ENCODE measurements around the gene HIGD1A.
"Not testable (repeated sequence)": the region's sequence is repeated elsewhere in the genome, so short reads cannot be mapped to it uniquely, and the experiment has no call there.

Gene HIGD1A

DNA sequence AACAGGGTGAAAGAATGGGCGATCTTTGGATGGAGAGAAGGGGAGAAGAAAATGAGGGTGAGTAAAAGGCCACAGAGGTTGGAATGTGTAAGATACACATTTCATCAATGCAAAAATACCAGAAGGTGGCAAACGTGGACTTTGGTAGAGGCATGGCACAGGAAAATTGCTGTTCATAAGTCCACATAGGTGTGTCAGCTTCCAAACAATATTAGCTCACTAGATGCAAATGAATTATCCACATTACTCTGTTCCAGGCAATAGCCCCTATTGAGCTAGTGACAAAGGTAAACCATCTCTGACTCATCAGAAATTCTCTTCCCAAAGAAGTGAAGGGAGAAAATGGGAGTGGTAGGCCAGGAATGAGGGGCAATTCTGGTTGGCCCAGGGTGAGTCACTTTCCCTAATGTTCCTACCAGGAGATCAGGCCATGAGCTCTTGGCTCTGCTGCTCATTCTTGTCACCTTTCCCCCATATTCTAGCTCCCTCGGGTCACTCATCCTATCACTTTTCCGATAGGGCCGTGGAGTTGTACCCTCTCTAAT is 24.9 kb upstream of the HIGD1A start:
- DNase-seq (ENCODE audit: low read depth in 3 of 3): no peak

- DNase-seq (ENCODE audit: low read depth in 3 of 3): no peak
Measured at GRCh38 chr3:42827654-42828053, 23.4 kb upstream of the HIGD1A start.

GRCh38 chr3:42827023-42827422 is 22.7 kb upstream of the HIGD1A start:
- DNase-seq (ENCODE audit: low read depth in 3 of 3): no peak

GRCh38 chr3:42826141-42826540 is 21.9 kb upstream of the HIGD1A start:
- no peak for DNase-seq (ENCODE audit: low read depth in 3 of 3)

GRCh38 chr3:42823351-42823750 is 19.1 kb upstream of the HIGD1A start:
- no peak for DNase-seq (ENCODE audit: low read depth in 3 of 3)

GRCh38 chr3:42822828-42823227 is 18.5 kb upstream of the HIGD1A start:
- no peak for DNase-seq (ENCODE audit: low read depth in 3 of 3)

DNA sequence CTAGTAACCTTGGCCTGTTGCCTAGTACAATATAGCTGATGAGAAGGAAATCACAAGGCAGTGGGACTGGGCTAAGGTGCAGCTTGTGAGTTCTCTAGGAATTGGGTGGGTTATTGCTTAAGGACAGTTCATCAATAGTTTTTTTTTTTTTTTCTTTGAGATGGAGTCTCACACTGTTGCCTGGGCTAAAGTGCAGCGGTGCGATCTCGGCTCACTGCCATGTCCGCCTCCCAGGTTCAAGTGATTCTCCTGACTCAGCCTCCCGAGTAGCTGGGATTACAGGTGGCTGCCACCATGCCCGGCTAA is 16.4 kb upstream of the HIGD1A start:
- no peak for DNase-seq (ENCODE audit: low read depth in 3 of 3)

GRCh38 chr3:42819351-42819965 is 15.2 kb upstream of the HIGD1A start:
- no peak for DNase-seq (ENCODE audit: low read depth in 3 of 3)

DNA sequence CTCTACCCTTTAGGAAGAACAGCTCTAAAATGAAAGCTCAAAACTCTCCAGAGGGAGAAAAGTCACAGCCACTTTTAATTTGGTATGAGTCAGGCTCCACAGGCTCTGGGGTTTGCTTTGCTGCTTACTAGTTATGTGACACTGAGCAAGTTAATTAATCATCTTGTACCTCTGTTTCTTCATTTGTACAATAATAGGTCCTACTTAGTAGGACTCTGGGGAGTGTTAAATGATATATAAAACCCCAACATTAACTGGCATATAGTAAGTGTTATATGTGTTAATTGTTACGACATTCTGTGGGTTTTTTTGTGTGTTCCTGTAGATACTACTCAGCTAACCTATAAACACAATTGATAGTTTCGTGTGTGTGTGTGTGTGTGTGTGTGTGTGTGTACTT is 11.5 kb upstream of the HIGD1A start:
- DNase-seq (ENCODE audit: low read depth in 3 of 3): no peak

GRCh38 chr3:42814914-42815507 is 10.7 kb upstream of the HIGD1A start:
- no peak for DNase-seq (ENCODE audit: low read depth in 3 of 3)

GRCh38 chr3:42814246-42814645 is 10.0 kb upstream of the HIGD1A start:
- DNase-seq (ENCODE audit: low read depth in 3 of 3): no peak

GRCh38 chr3:42811118-42811883 is 7.0 kb upstream of the HIGD1A start:
- not testable (repeated sequence) for DNase-seq (ENCODE audit: low read depth in 3 of 3)

DNA sequence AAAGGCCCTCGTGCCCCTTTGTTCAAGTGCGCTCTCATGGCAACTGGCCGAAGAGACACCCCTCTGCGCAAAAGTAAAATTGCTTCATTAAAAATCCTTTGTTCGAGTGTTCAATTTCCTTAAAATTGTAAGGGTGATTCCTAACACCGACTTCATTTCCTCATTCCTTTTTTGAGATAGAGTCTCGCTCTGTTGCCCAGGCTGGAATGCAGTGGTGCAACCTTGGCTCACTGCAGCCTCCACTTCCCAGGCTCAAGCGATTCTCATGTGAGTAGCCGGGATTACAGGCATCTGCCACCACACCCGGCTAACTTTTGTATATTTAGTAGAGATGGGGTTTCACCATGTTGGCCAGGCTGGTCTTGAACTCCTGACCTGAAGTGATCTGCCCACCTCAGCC is 6.4 kb upstream of the HIGD1A start:
- DNase-seq (ENCODE audit: low read depth in 3 of 3): not testable (repeated sequence)

DNA sequence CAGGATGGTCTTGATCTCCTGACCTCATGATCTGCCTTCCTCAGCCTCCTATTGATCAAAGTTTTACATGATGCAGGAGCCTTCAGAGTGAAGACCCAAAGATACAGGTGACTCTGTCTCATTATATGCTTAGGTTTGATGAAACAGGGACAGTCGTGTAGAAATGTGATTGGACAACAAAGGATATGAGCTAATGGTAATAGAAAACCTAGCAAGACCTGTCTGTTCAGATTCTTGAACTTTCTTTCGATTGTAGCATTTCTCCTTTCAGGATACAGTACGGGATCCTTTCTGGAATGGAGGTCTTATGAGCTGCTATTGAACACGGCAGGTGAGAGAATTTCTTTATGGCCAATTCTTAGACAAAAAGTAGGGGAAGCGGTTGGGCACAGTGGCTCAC is 4.9 kb upstream of the HIGD1A start, which contains the start of gene ACKR2:
ACKR2 (plus strand) TSS at position 244 of the 400 bp plus-strand sequence. CDS start 55,058 bp downstream, outside the sequence.
- DNase-seq (ENCODE audit: low read depth in 3 of 3): no peak

- no peak for DNase-seq (ENCODE audit: low read depth in 3 of 3)
Measured at GRCh38 chr3:42807929-42808328, 3.6 kb upstream of the HIGD1A start.

GRCh38 chr3:42805141-42805821 is 991 bp upstream of the HIGD1A start:
- DNase-seq (ENCODE audit: low read depth in 3 of 3): no peak

- no peak for DNase-seq (ENCODE audit: low read depth in 3 of 3)
Measured at GRCh38 chr3:42804831-42805132, 492 bp upstream of the HIGD1A start.

DNA sequence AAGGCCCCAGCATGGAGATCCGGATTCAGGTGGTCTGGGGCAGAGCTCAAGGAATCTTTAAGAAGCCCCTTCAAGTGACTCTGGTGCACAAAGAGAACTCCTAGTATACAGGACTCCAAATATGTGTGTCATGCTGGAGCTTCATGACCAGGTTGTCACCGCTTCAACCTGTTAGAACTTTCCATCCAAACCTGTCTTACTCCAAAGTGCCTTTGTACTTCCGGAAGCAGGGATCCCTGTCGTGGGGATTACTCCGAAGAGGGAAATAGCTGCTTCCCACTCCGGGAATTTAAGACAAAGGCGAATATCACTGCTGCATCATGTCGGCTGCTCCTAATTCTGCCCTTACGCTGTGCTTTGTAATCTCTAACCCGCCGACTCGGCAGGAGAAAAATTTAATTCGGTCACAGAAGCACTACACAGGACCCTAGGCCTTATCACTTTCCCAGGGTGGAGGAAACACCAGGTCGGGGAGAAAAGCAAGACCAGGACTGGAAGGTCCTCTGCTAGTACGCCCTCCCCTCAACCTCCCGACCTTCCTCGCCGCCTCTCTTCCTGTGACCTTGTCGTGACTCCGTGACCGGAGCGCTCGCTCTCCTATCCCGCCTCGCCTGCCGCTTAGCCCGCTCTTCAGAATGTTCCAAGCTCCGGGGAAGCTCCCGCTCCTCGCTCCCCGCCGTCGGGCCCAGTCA is 730 bp downstream of the HIGD1A start:
- DNase-seq (ENCODE audit: low read depth in 3 of 3): no peak

DNA sequence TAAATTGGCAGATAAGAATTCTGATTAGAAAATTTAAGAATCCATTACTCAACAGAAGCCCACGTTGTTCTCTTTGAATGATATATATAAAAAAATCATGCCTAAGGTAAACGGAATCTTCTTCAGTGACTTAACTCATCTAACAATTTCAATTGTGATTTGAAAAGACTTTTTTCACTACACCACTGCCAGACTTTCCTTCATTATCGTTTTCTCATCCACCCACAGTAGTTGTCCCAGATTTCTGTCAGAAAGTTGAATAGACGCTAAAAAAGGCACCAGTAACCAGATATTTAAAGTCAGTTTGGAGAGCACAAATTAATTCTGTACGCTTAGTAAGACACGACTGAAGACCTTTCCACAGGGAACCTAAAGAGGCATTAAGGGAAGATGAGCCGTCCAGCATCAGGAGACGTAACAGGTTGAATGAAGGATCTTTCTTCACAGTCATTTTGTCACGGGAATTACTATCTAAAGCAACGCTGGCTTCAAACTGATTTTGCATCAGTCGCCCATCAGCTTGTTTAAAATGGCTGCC is 1.3 kb downstream of the HIGD1A start:
- DNase-seq (ENCODE audit: low read depth in 3 of 3): no peak

- DNase-seq (ENCODE audit: low read depth in 3 of 3): no peak
Measured at GRCh38 chr3:42801784-42802183, 2.5 kb downstream of the HIGD1A start.

GRCh38 chr3:42801048-42801620 is 3.2 kb downstream of the HIGD1A start:
- DNase-seq (ENCODE audit: low read depth in 3 of 3): no peak

Measured in stimulated activated CD4-positive, alpha-beta T cell treated with anti-CD3 and anti-CD28 coated beads, TNF-alpha, amount 100 ng/mL, for 4 hours (primary cell).